ENCODE measurements around the gene EGFLAM. TPM values are rescaled to one million over a fixed set of nuclear protein-coding genes. Genes with fewer than 3 reads are reported as not detected.

EGFLAM gene
- total and polyA plus RNA-seq, 2 of the 4 experiments (the other 2 are of a cell fraction) = 0.77 to 1.1 TPM

DNA sequence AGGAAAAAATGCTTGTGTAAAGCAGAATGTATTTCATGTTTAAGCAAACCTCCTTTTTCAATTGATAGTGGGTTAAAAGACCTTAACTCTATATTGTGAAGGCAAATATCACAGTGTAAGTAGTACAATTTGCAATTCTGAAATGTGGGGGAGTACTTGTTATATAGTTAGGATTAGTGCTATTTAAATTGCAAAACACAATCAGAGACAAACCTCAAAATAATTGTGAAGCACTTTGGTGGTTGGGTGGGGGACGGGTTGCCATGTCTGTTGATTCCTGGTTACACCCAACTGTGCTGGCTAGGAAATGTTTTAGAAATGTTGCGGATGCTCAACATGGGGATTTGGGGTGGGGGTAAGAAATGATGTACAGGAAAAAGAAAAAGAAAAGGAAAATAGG lies 37.4 kb downstream of the EGFLAM start:
- H2BK20ac ChIP-seq (ENCODE audit: low read depth, low read length) = no peak overlapping the region
- TF ChIP-seq CHD1 (IDR thresholded peaks at IDR 0.05; ENCODE audit: low read depth, low read length) (no peak), RAD21 (IDR thresholded peaks at IDR 0.05; ENCODE audit: low read length) (no peak), MAZ (IDR thresholded peaks at IDR 0.05; ENCODE audit: borderline replicate concordance, low read depth, low read length) (no peak), FOS (IDR thresholded peaks at IDR 0.05; ENCODE audit: low read depth, low read length) (no peak), BHLHE40 (IDR thresholded peaks at IDR 0.05; ENCODE audit: low read depth, low read length) (no peak), POLR2A (IDR thresholded peaks at IDR 0.05; ENCODE audit: low read depth, low read length) (no peak), SMC3 (IDR thresholded peaks at IDR 0.05; ENCODE audit: low read depth, low read length) (no peak), RFX5 (IDR thresholded peaks at IDR 0.05; ENCODE audit: low read depth, low read length) (no peak), RCOR1 (IDR thresholded peaks at IDR 0.05; ENCODE audit: insufficient replicate concordance, low read length) (no peak), MXI1 (IDR thresholded peaks at IDR 0.05; ENCODE audit: borderline replicate concordance, low read depth, low read length) (no peak), MAFK (IDR thresholded peaks at IDR 0.05; ENCODE audit: low read depth, low read length) (no peak), CEBPB (IDR thresholded peaks at IDR 0.05; ENCODE audit: low read depth, low read length) (no peak), NFE2L2 (IDR thresholded peaks at IDR 0.05; ENCODE audit: low read depth, low read length) (no peak)
- TF ChIP-seq, protein P1, sequence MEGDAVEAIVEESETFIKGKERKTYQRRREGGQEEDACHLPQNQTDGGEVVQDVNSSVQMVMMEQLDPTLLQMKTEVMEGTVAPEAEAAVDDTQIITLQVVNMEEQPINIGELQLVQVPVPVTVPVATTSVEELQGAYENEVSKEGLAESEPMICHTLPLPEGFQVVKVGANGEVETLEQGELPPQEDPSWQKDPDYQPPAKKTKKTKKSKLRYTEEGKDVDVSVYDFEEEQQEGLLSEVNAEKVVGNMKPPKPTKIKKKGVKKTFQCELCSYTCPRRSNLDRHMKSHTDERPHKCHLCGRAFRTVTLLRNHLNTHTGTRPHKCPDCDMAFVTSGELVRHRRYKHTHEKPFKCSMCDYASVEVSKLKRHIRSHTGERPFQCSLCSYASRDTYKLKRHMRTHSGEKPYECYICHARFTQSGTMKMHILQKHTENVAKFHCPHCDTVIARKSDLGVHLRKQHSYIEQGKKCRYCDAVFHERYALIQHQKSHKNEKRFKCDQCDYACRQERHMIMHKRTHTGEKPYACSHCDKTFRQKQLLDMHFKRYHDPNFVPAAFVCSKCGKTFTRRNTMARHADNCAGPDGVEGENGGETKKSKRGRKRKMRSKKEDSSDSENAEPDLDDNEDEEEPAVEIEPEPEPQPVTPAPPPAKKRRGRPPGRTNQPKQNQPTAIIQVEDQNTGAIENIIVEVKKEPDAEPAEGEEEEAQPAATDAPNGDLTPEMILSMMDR (conservative IDR thresholded peaks at IDR 0.05; ENCODE audit: low read depth, low read length) = no peak
- TF ChIP-seq, protein P2, sequence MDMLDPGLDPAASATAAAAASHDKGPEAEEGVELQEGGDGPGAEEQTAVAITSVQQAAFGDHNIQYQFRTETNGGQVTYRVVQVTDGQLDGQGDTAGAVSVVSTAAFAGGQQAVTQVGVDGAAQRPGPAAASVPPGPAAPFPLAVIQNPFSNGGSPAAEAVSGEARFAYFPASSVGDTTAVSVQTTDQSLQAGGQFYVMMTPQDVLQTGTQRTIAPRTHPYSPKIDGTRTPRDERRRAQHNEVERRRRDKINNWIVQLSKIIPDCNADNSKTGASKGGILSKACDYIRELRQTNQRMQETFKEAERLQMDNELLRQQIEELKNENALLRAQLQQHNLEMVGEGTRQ (IDR thresholded peaks at IDR 0.05; ENCODE audit: low read depth, low read length) = no peak
- TF ChIP-seq, protein P3, sequence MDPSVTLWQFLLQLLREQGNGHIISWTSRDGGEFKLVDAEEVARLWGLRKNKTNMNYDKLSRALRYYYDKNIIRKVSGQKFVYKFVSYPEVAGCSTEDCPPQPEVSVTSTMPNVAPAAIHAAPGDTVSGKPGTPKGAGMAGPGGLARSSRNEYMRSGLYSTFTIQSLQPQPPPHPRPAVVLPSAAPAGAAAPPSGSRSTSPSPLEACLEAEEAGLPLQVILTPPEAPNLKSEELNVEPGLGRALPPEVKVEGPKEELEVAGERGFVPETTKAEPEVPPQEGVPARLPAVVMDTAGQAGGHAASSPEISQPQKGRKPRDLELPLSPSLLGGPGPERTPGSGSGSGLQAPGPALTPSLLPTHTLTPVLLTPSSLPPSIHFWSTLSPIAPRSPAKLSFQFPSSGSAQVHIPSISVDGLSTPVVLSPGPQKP (IDR thresholded peaks at IDR 0.05; ENCODE audit: borderline replicate concordance, low read depth, low read length) = no peak
- H2AK9ac ChIP-seq (replicated peaks; ENCODE audit: low read depth, low read length, poor library complexity) = no peak overlapping the region
- H4K20me1 ChIP-seq (ENCODE audit: insufficient read depth, low read length) = no peaks in the 10 kb centered on the region
- no peak overlapping the region for H3K14ac ChIP-seq (replicated peaks; ENCODE audit: low read depth, low read length)
- ChIA-PET POLR2A (ENCODE audit: unreplicated experiment) (no interaction called here), CTCF (no interaction called here)
- H4K5ac ChIP-seq (ENCODE audit: low read depth, low read length) = no peak overlapping the region
- H3K27ac ChIP-seq (ENCODE audit: insufficient read depth, low read length) = no peak overlapping the region
- H3K4me1 ChIP-seq (ENCODE audit: control insufficient read depth, insufficient read depth, low read length) = no peaks in the 10 kb centered on the region
- H3K4me2 ChIP-seq (ENCODE audit: low read depth, low read length) = no peak overlapping the region
- H3K36me3 ChIP-seq (ENCODE audit: control insufficient read depth, insufficient read depth, low read length) = no peaks in the 10 kb centered on the region
- no peak overlapping the region for H2BK120ac ChIP-seq (ENCODE audit: low read depth, low read length)
- H3K9ac ChIP-seq (ENCODE audit: low read depth, low read length) = no peak overlapping the region
- ATAC-seq (ENCODE audit: low read depth) (no peak), DNase-seq (no peak)
- H2AK5ac ChIP-seq (ENCODE audit: low read depth, low read length) = no peak overlapping the region
- H3K4ac ChIP-seq (ENCODE audit: low read depth, low read length) = no peak overlapping the region
- dilution Hi-C loops (cut with HindIII; ENCODE audit: low sequenced_read_pairs, unreplicated experiment) = no loop called here
- H3K56ac ChIP-seq (ENCODE audit: extremely low read depth, insufficient read depth, low read length) = no peak overlapping the region
- no peaks in the 10 kb centered on the region for H3K9me3 ChIP-seq (ENCODE audit: control insufficient read depth, insufficient read depth, low read length)
- H2BK5ac ChIP-seq (ENCODE audit: low read depth, low read length, poor library complexity, severe bottlenecking) = no peak overlapping the region
- no peak overlapping the region for H4K91ac ChIP-seq (ENCODE audit: insufficient read depth, low read depth, low read length)
- no peak overlapping the region for H3K18ac ChIP-seq (ENCODE audit: low read depth, low read length)
- no peaks in the 10 kb centered on the region for H3K9me1 ChIP-seq (ENCODE audit: insufficient read depth, low read length)
- no peak overlapping the region for H3K23ac ChIP-seq (ENCODE audit: low read depth, low read length)
- 38% methylated on average over 1 of the region's 2 CpGs; no CpG with 5 or more reads in 1 of the 2 experiments for WGBS, 2 experiments (ENCODE audit: extremely low coverage in 2 of 2, insufficient read length in 1 of 2)
- H3K79me1 ChIP-seq (ENCODE audit: low read depth in 1 of 2, low read length in 2 of 2) = no peaks in the 10 kb centered on the region
- peaks cover 5% of the 10 kb centered on the region for H3K27me3 ChIP-seq (ENCODE audit: control insufficient read depth, insufficient read depth, low read length)
- H3K4me3 ChIP-seq (ENCODE audit: insufficient read depth, low read depth, low read length) = no peak overlapping the region
- no peak overlapping the region for H2BK15ac ChIP-seq (ENCODE audit: low read depth, low read length)
- in situ Hi-C loops (cut with MboI; ENCODE audit: low sequenced_read_pairs) = no loop called here
- H2AFZ ChIP-seq (replicated peaks; ENCODE audit: low read length, poor library complexity) = no peak overlapping the region
- H4K8ac ChIP-seq (ENCODE audit: low read depth in 2 of 2, low read length in 2 of 2) = no peak overlapping the region
- no TSS peak for BruUV-seq (replicated peaks)
- intact Hi-C loops (cut with micrococcal nuclease) = no loop called here

Data from IMR-90 (cell line).